ENCODE measurements around the gene CHID1. TPM values are rescaled to one million over a fixed set of nuclear protein-coding genes. Genes with fewer than 3 reads are reported as not detected.

Gene CHID1
- total RNA-seq (62.5 and 68.1 TPM in 2 replicates), polyA plus RNA-seq (24.1 and 31.0 TPM in 2 replicates), polyA minus RNA-seq (20.7 and 28.7 TPM in 2 replicates)
- 15.7 TPM for total RNA-seq (2013)

DNA sequence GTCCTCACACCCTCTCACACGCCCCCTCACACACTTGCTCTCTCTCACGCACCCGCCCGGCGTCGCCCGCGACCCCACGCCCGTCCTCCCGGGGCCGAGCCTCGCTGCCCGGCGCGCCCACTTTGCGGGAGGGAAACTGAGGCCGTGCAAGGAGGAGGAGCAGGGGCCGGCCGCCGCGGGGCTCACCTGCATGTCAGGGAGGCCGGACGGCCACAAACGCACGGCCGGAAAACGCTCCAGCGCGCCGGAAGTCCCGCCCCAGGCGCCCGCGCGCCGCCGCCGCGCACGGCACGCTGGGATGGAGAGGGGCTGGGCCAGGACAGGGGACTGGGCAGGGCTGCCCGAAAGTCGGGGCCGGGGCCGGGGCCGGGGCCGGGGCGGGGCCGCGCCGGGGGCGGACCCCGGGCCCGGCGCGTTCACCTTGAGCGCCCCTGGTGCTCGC lies at the start of gene CHID1:
Gene CHID1, minus strand, starts transcription at position 222 of the 442 bp plus-strand sequence. CDS start 5,994 bp downstream, outside the sequence.
- intact Hi-C loops (cut with micrococcal nuclease), result loop anchor here (1.0 to 2.0 kb wide), 2 partner anchors 15 to 68 kb away; partner anchors contain the start of genes AP2A2, POLR2L and TSPAN4
- Mint-ChIP-seq H3K9me3 (ENCODE audit: insufficient read depth) (no peaks in the 10 kb centered on the region), H3K27ac (peak within 1 kb of the TSS; percentile 91), H3K4me3 (peak within 1 kb of the TSS; percentile 92), H3K4me1 (peaks cover 26% of the 10 kb centered on the region), H3K27me3 (no peaks in the 10 kb centered on the region)
- CTCF ChIA-PET, result interaction anchor here (0.8 kb wide), 1 partner anchor 15 kb away, joined by 4 read pairs; the partner anchor contains the start of gene AP2A2
- Histone ChIP-seq H4K20me1 (ENCODE audit: control insufficient read depth, insufficient read depth, low read length, poor library complexity, severe bottlenecking) (peaks cover 10% of the 10 kb centered on the region), H3K9me3 (ENCODE audit: control extremely low read depth in 1 of 3, control insufficient read depth in 2 of 3, insufficient read depth in 1 of 3, low read length in 2 of 3) (no peaks in the 10 kb centered on the region), H3K4me3 (ENCODE audit: control extremely low read depth in 1 of 5, extremely low read depth in 1 of 5, insufficient read depth in 1 of 5, low read depth in 2 of 5, low read length in 4 of 5) (peak within 1 kb of the TSS in 4 of 5 experiments; percentile 59 to 83 (median 79)), H3K27me3 (replicated peaks in 1 of 4; ENCODE audit: control extremely low read depth in 1 of 4, control insufficient read depth in 3 of 4, insufficient read depth in 4 of 4, low read length in 3 of 4) (no peaks in the 10 kb centered on the region), H3K4me1 (ENCODE audit: control insufficient read depth in 2 of 2, insufficient read depth in 2 of 2, low read length in 2 of 2) (peaks cover 3 to 23% of the 10 kb centered on the region in 2 donors), H3K27ac (ENCODE audit: low read length in 2 of 2) (peak within 1 kb of the TSS in 1 of 2 donors; percentile 74), H3K36me3 (replicated peaks in 1 of 2; ENCODE audit: control extremely low read depth in 1 of 2, control insufficient read depth in 1 of 2, extremely low read depth in 1 of 2, insufficient read depth in 2 of 2, low read length in 1 of 2) (no peaks in the 10 kb centered on the region), H3K9ac (ENCODE audit: low read length) (peak within 1 kb of the TSS; percentile 81), H3K4me2 (replicated peaks; ENCODE audit: low read depth, low read length, poor library complexity, severe bottlenecking) (peak within 1 kb of the TSS; percentile 90), H3K79me2 (ENCODE audit: control insufficient read depth, insufficient read depth, low read length) (peaks cover 27% of the 10 kb centered on the region), H2AFZ (ENCODE audit: insufficient read depth, low read depth, low read length, poor library complexity, severe bottlenecking) (peak within 1 kb of the TSS; percentile 96)
- TF ChIP-seq, protein P1, sequence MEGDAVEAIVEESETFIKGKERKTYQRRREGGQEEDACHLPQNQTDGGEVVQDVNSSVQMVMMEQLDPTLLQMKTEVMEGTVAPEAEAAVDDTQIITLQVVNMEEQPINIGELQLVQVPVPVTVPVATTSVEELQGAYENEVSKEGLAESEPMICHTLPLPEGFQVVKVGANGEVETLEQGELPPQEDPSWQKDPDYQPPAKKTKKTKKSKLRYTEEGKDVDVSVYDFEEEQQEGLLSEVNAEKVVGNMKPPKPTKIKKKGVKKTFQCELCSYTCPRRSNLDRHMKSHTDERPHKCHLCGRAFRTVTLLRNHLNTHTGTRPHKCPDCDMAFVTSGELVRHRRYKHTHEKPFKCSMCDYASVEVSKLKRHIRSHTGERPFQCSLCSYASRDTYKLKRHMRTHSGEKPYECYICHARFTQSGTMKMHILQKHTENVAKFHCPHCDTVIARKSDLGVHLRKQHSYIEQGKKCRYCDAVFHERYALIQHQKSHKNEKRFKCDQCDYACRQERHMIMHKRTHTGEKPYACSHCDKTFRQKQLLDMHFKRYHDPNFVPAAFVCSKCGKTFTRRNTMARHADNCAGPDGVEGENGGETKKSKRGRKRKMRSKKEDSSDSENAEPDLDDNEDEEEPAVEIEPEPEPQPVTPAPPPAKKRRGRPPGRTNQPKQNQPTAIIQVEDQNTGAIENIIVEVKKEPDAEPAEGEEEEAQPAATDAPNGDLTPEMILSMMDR (IDR thresholded peaks at IDR 0.05), result no peak
- no peak for TF ChIP-seq EZH2 (IDR thresholded peaks at IDR 0.05; ENCODE audit: borderline replicate concordance, insufficient read depth, low read depth, low read length, poor library complexity, severe bottlenecking)
- peak; percentile 87 for DNase-seq
- POLR2A ChIA-PET, result interaction anchor here (2.7 kb wide), 1 partner anchor 14 kb away, joined by 15 read pairs; the partner anchor contains the start of gene AP2A2
- peak; percentile 96 for ATAC-seq (ENCODE audit: low read depth)
- WGBS (ENCODE audit: insufficient coverage), result under 1% methylated on average over 59 of the region's 59 CpGs

DNA sequence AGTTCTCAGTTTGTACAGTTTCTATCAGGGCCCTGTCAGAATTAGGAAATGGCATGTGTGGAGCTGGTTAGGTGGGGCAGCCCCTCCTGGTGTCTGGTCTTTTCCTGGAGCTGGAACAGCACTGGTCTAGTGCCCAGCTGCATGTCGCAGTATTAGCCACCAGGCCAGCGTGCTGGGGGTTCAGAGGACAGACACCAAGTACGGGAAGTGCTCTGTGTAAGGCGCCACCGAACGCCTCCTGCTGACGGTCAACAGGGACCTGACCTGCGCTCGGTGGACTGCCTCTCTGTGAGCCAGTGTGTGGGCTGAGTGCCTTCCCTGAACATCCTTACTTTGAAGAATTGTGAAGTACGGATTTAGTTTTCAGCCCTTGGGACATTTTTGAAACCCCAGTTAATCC lies 49.0 kb upstream of the CHID1 start:
- Histone ChIP-seq H3K79me2 (ENCODE audit: control insufficient read depth, insufficient read depth, low read length) (peaks cover 25% of the 10 kb centered on the region), H3K9ac (ENCODE audit: low read length) (no peak overlapping the region), H3K4me3 (ENCODE audit: control extremely low read depth in 1 of 5, extremely low read depth in 1 of 5, insufficient read depth in 1 of 5, low read depth in 2 of 5, low read length in 4 of 5) (no peak overlapping the region), H4K20me1 (ENCODE audit: control insufficient read depth, insufficient read depth, low read length, poor library complexity, severe bottlenecking) (peaks cover 24% of the 10 kb centered on the region), H2AFZ (ENCODE audit: insufficient read depth, low read depth, low read length, poor library complexity, severe bottlenecking) (no peak overlapping the region), H3K27me3 (replicated peaks in 1 of 4; ENCODE audit: control extremely low read depth in 1 of 4, control insufficient read depth in 3 of 4, insufficient read depth in 4 of 4, low read length in 3 of 4) (no peaks in the 10 kb centered on the region), H3K4me1 (ENCODE audit: control insufficient read depth in 2 of 2, insufficient read depth in 2 of 2, low read length in 2 of 2) (peaks cover 11% of the 10 kb centered on the region in 2 donors), H3K36me3 (replicated peaks in 1 of 2; ENCODE audit: control extremely low read depth in 1 of 2, control insufficient read depth in 1 of 2, extremely low read depth in 1 of 2, insufficient read depth in 2 of 2, low read length in 1 of 2) (peaks cover 0 to 33% of the 10 kb centered on the region in 2 experiments), H3K27ac (ENCODE audit: low read length in 2 of 2) (no peak overlapping the region), H3K4me2 (replicated peaks; ENCODE audit: low read depth, low read length, poor library complexity, severe bottlenecking) (no peak overlapping the region), H3K9me3 (ENCODE audit: control extremely low read depth in 1 of 3, control insufficient read depth in 2 of 3, insufficient read depth in 1 of 3, low read length in 2 of 3) (no peaks in the 10 kb centered on the region)
- Mint-ChIP-seq H3K9me3 (ENCODE audit: insufficient read depth) (no peaks in the 10 kb centered on the region), H3K4me1 (peaks cover 13% of the 10 kb centered on the region), H3K27me3 (no peaks in the 10 kb centered on the region), H3K4me3 (no peak overlapping the region), H3K27ac (no peak overlapping the region)
- TF ChIP-seq, protein P1 (IDR thresholded peaks at IDR 0.05), result no peak
- TF ChIP-seq EZH2 (IDR thresholded peaks at IDR 0.05; ENCODE audit: borderline replicate concordance, insufficient read depth, low read depth, low read length, poor library complexity, severe bottlenecking), result no peak
- intact Hi-C loops (cut with micrococcal nuclease), result no loop called here
- ChIA-PET CTCF (no interaction called here), POLR2A (no interaction called here)
- DNase-seq (no peak), ATAC-seq (ENCODE audit: low read depth) (no peak)
- WGBS (ENCODE audit: insufficient coverage), result 88% methylated on average over 9 of the region's 10 CpGs
